CD8-positive, alpha-beta memory T cell (primary cell): Measurements from ENCODE around the gene KCTD16. TPM values are rescaled to one million over a fixed set of nuclear protein-coding genes. Genes with fewer than 3 reads are reported as not detected.

Experiments used
- CTCF ChIA-PET: fragments of 350-600 bp; sonication (Branson Sonifier 250); formaldehyde crosslinking; loops from one replicate; lab custom pipeline; 2021; ENCODE audit warnings: antibody characterized with exemption; lab: Charles Lee
- POLR2A ChIA-PET: fragments of 350-600 bp; sonication (Branson Sonifier 250); formaldehyde crosslinking; loops from one replicate; lab custom pipeline; 2021; ENCODE audit warnings: antibody characterized with exemption; lab: Charles Lee
- DNase-seq, 5 donors: peaks; one replicate each; pipeline versions ENCODE4 v3.0.0 to v3.0.0-alpha.2; 2020 to 2022; ENCODE audit warnings: mixed read lengths in 1 of 5
- H3K27ac ChIP-seq: one replicate; pipeline ENCODE4 v1.7.0; 2013; ENCODE audit warnings: low read depth, mild to moderate bottlenecking, low read length, moderate library complexity
- H3K27me3 ChIP-seq: 2 replicates; pipeline ENCODE4 v1.7.0; 2013; ENCODE audit warnings: low read length, mild to moderate bottlenecking; ENCODE audit not compliant: insufficient read depth, poor library complexity, severe bottlenecking
- H3K36me3 ChIP-seq: 2 replicates; pipeline ENCODE4 v1.7.0; 2013; ENCODE audit warnings: mild to moderate bottlenecking, low read length, moderate library complexity; ENCODE audit not compliant: insufficient read depth
- H3K4me1 ChIP-seq: 2 replicates; pipeline ENCODE4 v1.7.0; 2013; ENCODE audit warnings: mild to moderate bottlenecking, low read length, moderate library complexity; ENCODE audit not compliant: insufficient read depth
- H3K4me3 ChIP-seq: 2 replicates; pipeline ENCODE4 v1.7.0; 2013; ENCODE audit warnings: mild to moderate bottlenecking, low read length
- H3K9me3 ChIP-seq: 2 replicates; pipeline ENCODE4 v1.7.0; 2013; ENCODE audit warnings: mild to moderate bottlenecking, low read length
- H3K27ac Mint-ChIP-seq, 8 donors: one replicate each; pipeline ENCODE4 v1.8.0; 2020 to 2021; ENCODE audit warnings: mixed read lengths in 8 of 8, mild to moderate bottlenecking in 6 of 8, inconsistent platforms in 3 of 8, moderate library complexity in 3 of 8
- H3K27me3 Mint-ChIP-seq, 2 donors: one replicate each; pipeline ENCODE4 v1.8.0; 2020 to 2021; ENCODE audit warnings: mixed read lengths in 2 of 2, mild to moderate bottlenecking in 1 of 2, moderate library complexity in 1 of 2
- H3K36me3 Mint-ChIP-seq, 3 donors: one replicate each; pipeline ENCODE4 v1.8.0; 2020 to 2021; ENCODE audit warnings: mixed read lengths in 3 of 3, inconsistent platforms in 1 of 3, mild to moderate bottlenecking in 1 of 3
- H3K4me1 Mint-ChIP-seq, 3 donors: one replicate each; pipeline ENCODE4 v1.8.0; 2020 to 2021; ENCODE audit warnings: mixed read lengths in 3 of 3, inconsistent platforms in 1 of 3, mild to moderate bottlenecking in 1 of 3
- H3K4me3 Mint-ChIP-seq, 7 donors: one replicate each; pipeline ENCODE4 v1.8.0; 2020 to 2021; ENCODE audit warnings: mixed read lengths in 7 of 7, mild to moderate bottlenecking in 6 of 7, moderate library complexity in 4 of 7, inconsistent platforms in 2 of 7
- H3K9me3 Mint-ChIP-seq, 5 donors: one replicate each; pipeline ENCODE4 v1.8.0; 2020 to 2022; ENCODE audit warnings: mixed read lengths in 5 of 5, mild to moderate bottlenecking in 3 of 5, moderate library complexity in 2 of 5, inconsistent platforms in 1 of 5
- polyA plus RNA-seq: library from polyadenylated mRNA; unstranded; fragments of 300-500 nt; fragmentation: Illumina TruSeq; gene quantifications from one replicate; pipeline ENCODE4 v1.2.3, GENCODE V29; 2021
- total RNA-seq, 2 experiments: library from RNA; stranded (reverse); gene quantifications; one replicate each; pipeline ENCODE4 v1.2.3, GENCODE V29; 2021

Gene KCTD16
- total and polyA plus RNA-seq, 3 experiments from 2014 or later, result 0.01 to 0.09 (median 0.02) TPM

DNA sequence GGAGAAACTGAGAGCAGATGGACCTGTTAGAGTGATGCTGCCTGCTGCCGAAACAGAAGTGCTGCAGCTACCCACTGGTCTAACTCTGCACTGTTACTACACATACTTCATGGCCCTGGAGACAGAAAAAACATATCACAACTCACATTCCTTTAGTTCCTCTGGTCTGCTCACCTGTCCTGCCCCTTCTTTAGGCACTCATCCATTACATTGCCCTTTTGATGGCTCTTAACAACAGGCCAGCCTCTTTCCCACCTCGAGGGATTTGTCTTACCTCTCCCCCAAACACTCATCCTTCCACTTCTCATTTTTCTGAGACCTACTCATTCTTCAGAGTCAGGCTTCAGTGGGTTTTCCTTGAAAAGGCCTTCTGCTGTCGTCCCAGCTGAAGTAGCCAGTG, 49.2 kb downstream of the KCTD16 start:
- Histone ChIP-seq H3K4me3 (no peak overlapping the region), H3K4me1 (no peaks in the 10 kb centered on the region), H3K9me3 (no peaks in the 10 kb centered on the region), H3K27ac (no peak overlapping the region), H3K27me3 (no peaks in the 10 kb centered on the region), H3K36me3 (no peaks in the 10 kb centered on the region)
- peaks cover 0 to 9% (median 0%) of the 10 kb centered on the region in 5 donors for H3K9me3 Mint-ChIP-seq
- peaks cover 8 to 52% of the 10 kb centered on the region in 2 donors for H3K27me3 Mint-ChIP-seq
- H3K27ac Mint-ChIP-seq, result no peak overlapping the region
- POLR2A ChIA-PET, result no interaction called here
- H3K36me3 Mint-ChIP-seq, result no peaks in the 10 kb centered on the region
- no peak for DNase-seq
- H3K4me1 Mint-ChIP-seq, result no peaks in the 10 kb centered on the region
- CTCF ChIA-PET, result interaction anchor here (1.6 kb wide), 1 partner anchor 16 kb away, joined by 5 read pairs; no protein-coding TSS in a partner anchor
- H3K4me3 Mint-ChIP-seq, result no peak overlapping the region

- H3K4me1 Mint-ChIP-seq, result no peaks in the 10 kb centered on the region
- H3K27me3 ChIP-seq, result no peaks in the 10 kb centered on the region
- no peaks in the 10 kb centered on the region for H3K36me3 ChIP-seq
- no peak overlapping the region for H3K4me3 Mint-ChIP-seq
- H3K27me3 Mint-ChIP-seq, result peaks cover 0 to 23% of the 10 kb centered on the region in 2 donors
- no peak overlapping the region for H3K4me3 ChIP-seq
- H3K36me3 Mint-ChIP-seq, result no peaks in the 10 kb centered on the region
- ChIA-PET POLR2A (no interaction called here), CTCF (no interaction called here)
- no peak overlapping the region for H3K27ac ChIP-seq
- no peak for DNase-seq
- no peaks in the 10 kb centered on the region for H3K4me1 ChIP-seq
- no peak overlapping the region for H3K27ac Mint-ChIP-seq
- peaks cover 0 to 2% (median 0%) of the 10 kb centered on the region in 5 donors for H3K9me3 Mint-ChIP-seq
- no peaks in the 10 kb centered on the region for H3K9me3 ChIP-seq
Observed at GRCh38 chr5:144227363-144227999, 56.8 kb downstream of the KCTD16 start.

DNA sequence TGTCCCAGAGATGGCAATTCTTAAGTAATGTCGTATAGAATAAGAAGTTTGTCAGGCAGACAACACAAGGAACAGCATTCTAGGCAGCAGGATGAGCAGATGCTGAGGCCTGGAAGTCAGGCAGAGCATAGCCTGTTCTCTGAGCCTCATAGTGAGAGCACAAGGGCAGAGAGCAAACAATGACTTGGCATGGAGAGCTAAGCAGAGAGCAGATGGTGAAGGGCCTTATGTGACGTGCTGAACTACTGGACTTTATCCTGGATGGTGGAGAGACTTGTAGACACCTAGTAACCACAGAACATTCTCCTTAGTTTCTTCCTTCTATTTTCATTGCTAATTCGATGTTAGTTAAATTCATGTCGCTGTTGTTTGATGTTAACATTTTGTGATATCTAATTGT, 60.1 kb downstream of the KCTD16 start:
- Histone ChIP-seq H3K9me3 (no peaks in the 10 kb centered on the region), H3K4me3 (no peak overlapping the region), H3K36me3 (no peaks in the 10 kb centered on the region), H3K4me1 (no peaks in the 10 kb centered on the region), H3K27ac (no peak overlapping the region), H3K27me3 (no peaks in the 10 kb centered on the region)
- no peaks in the 10 kb centered on the region for H3K9me3 Mint-ChIP-seq
- no peaks in the 10 kb centered on the region for H3K36me3 Mint-ChIP-seq
- no peak for DNase-seq
- ChIA-PET CTCF (no interaction called here), POLR2A (no interaction called here)
- H3K27ac Mint-ChIP-seq, result no peak overlapping the region
- H3K27me3 Mint-ChIP-seq, result peaks cover 4 to 10% of the 10 kb centered on the region in 2 donors
- H3K4me1 Mint-ChIP-seq, result no peaks in the 10 kb centered on the region
- no peak overlapping the region for H3K4me3 Mint-ChIP-seq

GRCh38 chr5:144232285-144232684, 61.6 kb downstream of the KCTD16 start:
- H3K9me3 Mint-ChIP-seq, result no peaks in the 10 kb centered on the region
- CTCF ChIA-PET, result no interaction called here

DNA sequence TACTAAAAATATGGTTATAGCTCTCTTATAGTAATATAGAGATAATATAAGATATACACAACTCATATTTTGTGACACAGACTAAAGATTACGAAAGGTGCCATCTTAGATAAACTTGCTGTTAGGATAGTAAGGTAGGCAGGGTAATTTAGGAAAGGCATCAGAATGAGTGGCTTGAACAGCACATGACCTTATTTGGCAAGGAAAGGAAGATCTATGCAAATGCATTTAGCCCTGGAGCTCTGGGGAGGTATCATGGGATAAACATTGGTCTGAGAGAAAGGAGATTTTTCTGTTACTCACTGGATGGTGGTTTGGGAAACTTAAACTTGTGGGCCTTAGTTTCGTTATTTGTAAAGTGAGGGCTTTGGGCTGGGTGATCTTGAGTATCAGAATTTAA, 65.8 kb downstream of the KCTD16 start:
- Mint-ChIP-seq H3K9me3 (no peaks in the 10 kb centered on the region), H3K36me3 (no peaks in the 10 kb centered on the region), H3K27me3 (peaks cover 6 to 28% of the 10 kb centered on the region in 2 donors), H3K27ac (no peak overlapping the region), H3K4me3 (no peak overlapping the region), H3K4me1 (no peaks in the 10 kb centered on the region)
- Histone ChIP-seq H3K4me1 (no peaks in the 10 kb centered on the region), H3K27me3 (no peaks in the 10 kb centered on the region), H3K36me3 (no peaks in the 10 kb centered on the region), H3K9me3 (no peaks in the 10 kb centered on the region), H3K27ac (no peak overlapping the region), H3K4me3 (no peak overlapping the region)
- ChIA-PET POLR2A (no interaction called here), CTCF (no interaction called here)
- no peak for DNase-seq

More at GRCh38 chr5:144232285-144232684, 61.6 kb downstream of the KCTD16 start:
- DNase-seq, result no peak
- POLR2A ChIA-PET, result no interaction called here
- H3K36me3 ChIP-seq, result no peaks in the 10 kb centered on the region
- H3K4me1 ChIP-seq, result no peaks in the 10 kb centered on the region
- no peak overlapping the region for H3K27ac Mint-ChIP-seq
- no peaks in the 10 kb centered on the region for H3K27me3 ChIP-seq
- no peak overlapping the region for H3K4me3 Mint-ChIP-seq
- peaks cover 4 to 20% of the 10 kb centered on the region in 2 donors for H3K27me3 Mint-ChIP-seq
- no peak overlapping the region for H3K4me3 ChIP-seq
- no peaks in the 10 kb centered on the region for H3K4me1 Mint-ChIP-seq
- H3K36me3 Mint-ChIP-seq, result no peaks in the 10 kb centered on the region
- no peak overlapping the region for H3K27ac ChIP-seq
- no peaks in the 10 kb centered on the region for H3K9me3 ChIP-seq

- CTCF ChIA-PET, result no interaction called here
- no peaks in the 10 kb centered on the region for H3K9me3 Mint-ChIP-seq
Observed at GRCh38 chr5:144237851-144238250, 67.2 kb downstream of the KCTD16 start.

GRCh38 chr5:144247131-144247530, 76.5 kb downstream of the KCTD16 start:
- no peaks in the 10 kb centered on the region for H3K36me3 ChIP-seq
- POLR2A ChIA-PET, result no interaction called here

More at GRCh38 chr5:144237851-144238250, 67.2 kb downstream of the KCTD16 start:
- Mint-ChIP-seq H3K27me3 (peaks cover 6 to 32% of the 10 kb centered on the region in 2 donors), H3K36me3 (no peaks in the 10 kb centered on the region), H3K4me3 (no peak overlapping the region), H3K27ac (no peak overlapping the region), H3K4me1 (no peaks in the 10 kb centered on the region)
- Histone ChIP-seq H3K4me1 (no peaks in the 10 kb centered on the region), H3K36me3 (no peaks in the 10 kb centered on the region), H3K4me3 (no peak overlapping the region), H3K27me3 (no peaks in the 10 kb centered on the region), H3K27ac (no peak overlapping the region), H3K9me3 (no peaks in the 10 kb centered on the region)
- no peak for DNase-seq
- POLR2A ChIA-PET, result no interaction called here

DNA sequence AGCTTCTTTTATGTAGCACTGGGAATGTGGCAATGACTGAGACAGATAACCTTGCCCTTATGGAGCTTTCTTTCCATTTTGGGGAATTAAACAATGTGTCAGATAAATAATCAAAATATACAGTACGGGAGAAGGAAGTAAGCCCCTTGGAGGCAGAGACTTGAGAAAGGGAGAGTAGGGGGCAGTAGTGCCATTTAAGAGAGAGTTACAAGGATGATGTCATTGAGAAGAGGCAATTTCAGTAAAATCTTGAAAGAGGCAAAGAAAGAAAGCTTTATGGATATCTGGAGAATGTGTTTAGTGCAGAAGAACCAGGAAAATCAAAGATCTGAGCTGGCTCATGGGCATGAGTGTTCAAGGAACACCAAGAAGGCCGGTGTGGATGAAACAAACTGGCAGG, 77.3 kb downstream of the KCTD16 start:
- Mint-ChIP-seq H3K36me3 (no peaks in the 10 kb centered on the region), H3K9me3 (no peaks in the 10 kb centered on the region), H3K4me1 (no peaks in the 10 kb centered on the region), H3K4me3 (no peak overlapping the region), H3K27ac (no peak overlapping the region), H3K27me3 (peaks cover 6 to 32% of the 10 kb centered on the region in 2 donors)
- no peaks in the 10 kb centered on the region for H3K9me3 ChIP-seq
- H3K27me3 ChIP-seq, result no peaks in the 10 kb centered on the region
- no peaks in the 10 kb centered on the region for H3K36me3 ChIP-seq
- H3K4me3 ChIP-seq, result no peak overlapping the region
- POLR2A ChIA-PET, result no interaction called here
- H3K27ac ChIP-seq, result no peak overlapping the region
- CTCF ChIA-PET, result no interaction called here
- no peak for DNase-seq
- H3K4me1 ChIP-seq, result no peaks in the 10 kb centered on the region

More at GRCh38 chr5:144247131-144247530, 76.5 kb downstream of the KCTD16 start:
- DNase-seq, result no peak
- Mint-ChIP-seq H3K4me3 (no peak overlapping the region), H3K36me3 (no peaks in the 10 kb centered on the region), H3K9me3 (no peaks in the 10 kb centered on the region), H3K27me3 (peaks cover 8 to 37% of the 10 kb centered on the region in 2 donors), H3K4me1 (no peaks in the 10 kb centered on the region), H3K27ac (no peak overlapping the region)
- Histone ChIP-seq H3K4me3 (no peak overlapping the region), H3K27me3 (no peaks in the 10 kb centered on the region), H3K27ac (no peak overlapping the region), H3K4me1 (no peaks in the 10 kb centered on the region), H3K9me3 (no peaks in the 10 kb centered on the region)
- CTCF ChIA-PET, result no interaction called here
